ENCODE measurements around the gene VPS39.

- TF ChIP-seq EZH2 (IDR thresholded peaks at IDR 0.05) (no peak), CTCF (IDR thresholded peaks at IDR 0.05) (no peak)
These were observed 11.0 kb upstream of the VPS39 start for GRCh38 chr15:42218953-42219592.
